ENCODE results near the gene PROM1. TPM values are rescaled to one million over a fixed set of nuclear protein-coding genes. Genes with fewer than 3 reads are reported as not detected.

The PROM1 gene, protein sequence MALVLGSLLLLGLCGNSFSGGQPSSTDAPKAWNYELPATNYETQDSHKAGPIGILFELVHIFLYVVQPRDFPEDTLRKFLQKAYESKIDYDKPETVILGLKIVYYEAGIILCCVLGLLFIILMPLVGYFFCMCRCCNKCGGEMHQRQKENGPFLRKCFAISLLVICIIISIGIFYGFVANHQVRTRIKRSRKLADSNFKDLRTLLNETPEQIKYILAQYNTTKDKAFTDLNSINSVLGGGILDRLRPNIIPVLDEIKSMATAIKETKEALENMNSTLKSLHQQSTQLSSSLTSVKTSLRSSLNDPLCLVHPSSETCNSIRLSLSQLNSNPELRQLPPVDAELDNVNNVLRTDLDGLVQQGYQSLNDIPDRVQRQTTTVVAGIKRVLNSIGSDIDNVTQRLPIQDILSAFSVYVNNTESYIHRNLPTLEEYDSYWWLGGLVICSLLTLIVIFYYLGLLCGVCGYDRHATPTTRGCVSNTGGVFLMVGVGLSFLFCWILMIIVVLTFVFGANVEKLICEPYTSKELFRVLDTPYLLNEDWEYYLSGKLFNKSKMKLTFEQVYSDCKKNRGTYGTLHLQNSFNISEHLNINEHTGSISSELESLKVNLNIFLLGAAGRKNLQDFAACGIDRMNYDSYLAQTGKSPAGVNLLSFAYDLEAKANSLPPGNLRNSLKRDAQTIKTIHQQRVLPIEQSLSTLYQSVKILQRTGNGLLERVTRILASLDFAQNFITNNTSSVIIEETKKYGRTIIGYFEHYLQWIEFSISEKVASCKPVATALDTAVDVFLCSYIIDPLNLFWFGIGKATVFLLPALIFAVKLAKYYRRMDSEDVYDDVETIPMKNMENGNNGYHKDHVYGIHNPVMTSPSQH
- total RNA-seq = not detected in 2 replicates

- intact Hi-C loops (cut with micrococcal nuclease) = no loop called here
- Mint-ChIP-seq H3K9me3 (peaks cover 14% of the 10 kb centered on the region), H3K27me3 (peaks cover 69% of the 10 kb centered on the region), H3K4me3 (peak within 1 kb of the TSS; percentile 71), H3K36me3 (ENCODE audit: low read depth) (peaks cover 6% of the 10 kb centered on the region), H3K27ac (no peak within 1 kb of the TSS), H3K4me1 (peaks cover 8% of the 10 kb centered on the region)
- peak; percentile 56 for DNase-seq
These were observed at the start of gene PROM1 for GRCh38 chr4:16083241-16084191. Gene PROM1, minus strand, starts transcription at chr4:16084023. Its CDS starts 8,117 bp downstream, at chr4:16075906.

DNA sequence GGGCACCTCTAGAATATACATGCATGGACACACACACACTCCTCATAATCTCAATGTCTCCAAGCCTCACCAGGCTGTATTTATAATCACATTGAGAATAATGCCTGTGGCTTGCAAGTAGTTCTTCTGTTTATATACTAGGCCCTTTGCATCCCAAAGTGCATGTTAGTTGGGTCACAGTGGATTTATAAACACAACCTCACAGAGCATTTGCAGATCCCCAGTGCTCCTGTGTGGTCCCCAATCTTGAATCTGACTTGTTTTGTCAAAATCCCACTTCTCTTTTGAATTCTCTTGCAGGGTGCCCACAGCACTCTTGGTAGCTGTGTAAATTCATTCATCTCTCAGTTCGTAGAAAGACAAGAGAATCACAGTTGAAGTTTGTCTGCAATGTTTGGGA lies 49.6 kb upstream of the PROM1 start:
- intact Hi-C loops (cut with micrococcal nuclease) = no loop called here

DNA sequence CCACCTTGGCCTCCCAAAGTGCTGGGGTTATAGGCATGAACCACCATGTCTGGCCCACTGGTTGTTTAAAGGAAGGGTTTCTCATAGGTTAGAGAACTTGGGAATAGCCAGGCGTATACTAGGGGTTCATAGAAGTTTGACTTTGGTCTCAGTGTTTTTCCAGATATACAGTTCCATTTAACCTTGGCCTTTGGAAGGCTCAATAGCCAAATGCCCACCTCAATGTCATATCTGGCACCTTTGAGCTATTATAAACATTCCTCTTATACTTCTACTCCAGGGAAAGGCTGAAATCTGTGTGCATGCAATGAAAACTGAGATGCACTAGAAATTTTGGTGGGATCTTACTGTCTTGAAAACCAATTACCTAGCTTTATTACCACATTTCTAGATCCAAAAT lies 47.5 kb upstream of the PROM1 start:
- no peak overlapping the region for H3K27ac Mint-ChIP-seq
- no peak overlapping the region for H3K4me3 Mint-ChIP-seq
- no peak for DNase-seq
- H3K27me3 Mint-ChIP-seq = no peaks in the 10 kb centered on the region
- peaks cover 6% of the 10 kb centered on the region for H3K9me3 Mint-ChIP-seq
- no peaks in the 10 kb centered on the region for H3K36me3 Mint-ChIP-seq (ENCODE audit: low read depth)
- intact Hi-C loops (cut with micrococcal nuclease) = no loop called here
- H3K4me1 Mint-ChIP-seq = no peaks in the 10 kb centered on the region

More for the DNA sequence above, 49.6 kb upstream of the PROM1 start:
- H3K27me3 Mint-ChIP-seq = no peaks in the 10 kb centered on the region
- no peak for DNase-seq
- H3K9me3 Mint-ChIP-seq = peaks cover 6% of the 10 kb centered on the region
- H3K4me3 Mint-ChIP-seq = no peak overlapping the region
- no peaks in the 10 kb centered on the region for H3K4me1 Mint-ChIP-seq
- no peaks in the 10 kb centered on the region for H3K36me3 Mint-ChIP-seq (ENCODE audit: low read depth)
- no peak overlapping the region for H3K27ac Mint-ChIP-seq

DNA sequence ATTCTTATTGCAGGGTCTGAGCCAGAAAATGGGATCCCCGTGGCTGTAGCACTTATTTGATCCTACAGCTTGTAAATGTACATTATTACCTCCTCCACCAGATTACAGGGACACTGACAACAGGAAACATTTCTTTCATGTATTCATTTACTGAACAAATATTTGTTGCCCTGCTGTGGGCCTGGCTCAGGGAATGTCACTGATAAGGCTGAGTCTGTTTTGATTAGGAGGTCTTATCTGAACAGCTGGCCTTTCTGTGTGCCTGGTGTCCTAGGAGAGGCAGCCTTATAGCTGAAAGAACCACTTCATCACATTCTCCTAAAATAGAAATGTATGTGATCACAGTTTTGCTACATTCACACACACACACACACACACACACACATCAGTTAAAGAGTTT lies 45.5 kb upstream of the PROM1 start:
- Mint-ChIP-seq H3K9me3 (peaks cover 2% of the 10 kb centered on the region), H3K36me3 (ENCODE audit: low read depth) (no peaks in the 10 kb centered on the region), H3K27me3 (no peaks in the 10 kb centered on the region), H3K27ac (no peak overlapping the region), H3K4me3 (no peak overlapping the region), H3K4me1 (no peaks in the 10 kb centered on the region)
- DNase-seq = no peak
- intact Hi-C loops (cut with micrococcal nuclease) = no loop called here

- DNase-seq = no peak
- H3K36me3 Mint-ChIP-seq (ENCODE audit: low read depth) = no peaks in the 10 kb centered on the region
- no peak overlapping the region for H3K4me3 Mint-ChIP-seq
- H3K27me3 Mint-ChIP-seq = no peaks in the 10 kb centered on the region
- H3K27ac Mint-ChIP-seq = no peak overlapping the region
- H3K9me3 Mint-ChIP-seq = no peaks in the 10 kb centered on the region
- peaks cover 10% of the 10 kb centered on the region for H3K4me1 Mint-ChIP-seq
- intact Hi-C loops (cut with micrococcal nuclease) = no loop called here
These were observed 42.9 kb upstream of the PROM1 start for GRCh38 chr4:16126714-16127113.

DNA sequence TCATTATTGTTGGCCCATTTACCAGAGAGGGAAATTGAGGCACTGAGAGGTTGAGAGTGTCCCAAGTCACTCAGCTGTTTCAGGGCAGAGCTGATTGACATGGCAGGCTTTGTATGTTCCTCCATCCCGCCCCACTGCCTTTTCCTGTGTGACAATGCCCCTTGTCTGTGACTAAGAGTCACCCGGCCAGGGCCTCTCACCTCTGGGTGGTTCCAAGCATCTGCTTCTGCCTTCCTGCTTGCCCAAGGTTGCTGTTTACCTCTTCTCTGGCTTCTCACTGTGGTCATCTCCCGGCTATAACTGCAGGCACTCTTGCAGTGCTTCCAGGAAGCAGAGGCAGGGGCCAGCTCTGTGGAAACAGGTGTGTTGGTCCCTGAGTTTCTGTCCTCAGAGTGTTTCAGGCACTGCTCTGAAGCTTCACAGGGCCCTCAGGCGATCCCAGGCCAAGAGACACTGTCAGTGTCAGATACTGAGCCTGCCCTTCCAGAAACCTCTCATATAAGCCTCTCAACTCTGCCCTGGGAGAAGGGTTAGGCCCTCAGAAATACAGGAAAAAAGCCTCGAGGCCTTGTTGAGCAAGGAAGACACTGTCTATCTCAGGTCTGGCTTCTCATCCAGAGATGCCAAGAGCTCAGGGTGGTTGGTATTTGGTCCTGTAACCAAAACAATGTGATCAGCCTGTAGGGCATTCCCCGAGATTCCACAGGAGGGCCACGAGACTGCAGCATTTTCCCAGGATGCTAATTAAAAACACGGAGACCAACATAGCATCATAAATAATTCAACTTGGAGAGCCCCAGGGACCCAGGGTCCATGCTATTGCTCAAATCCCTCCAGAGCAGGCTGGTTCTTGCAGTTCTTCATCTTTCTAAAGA lies 42.0 kb upstream of the PROM1 start:
- Mint-ChIP-seq H3K9me3 (no peaks in the 10 kb centered on the region), H3K4me1 (peaks cover 10% of the 10 kb centered on the region), H3K36me3 (ENCODE audit: low read depth) (no peaks in the 10 kb centered on the region), H3K27me3 (no peaks in the 10 kb centered on the region), H3K27ac (no peak overlapping the region), H3K4me3 (no peak overlapping the region)
- no peak for DNase-seq
- intact Hi-C loops (cut with micrococcal nuclease) = no loop called here

DNA sequence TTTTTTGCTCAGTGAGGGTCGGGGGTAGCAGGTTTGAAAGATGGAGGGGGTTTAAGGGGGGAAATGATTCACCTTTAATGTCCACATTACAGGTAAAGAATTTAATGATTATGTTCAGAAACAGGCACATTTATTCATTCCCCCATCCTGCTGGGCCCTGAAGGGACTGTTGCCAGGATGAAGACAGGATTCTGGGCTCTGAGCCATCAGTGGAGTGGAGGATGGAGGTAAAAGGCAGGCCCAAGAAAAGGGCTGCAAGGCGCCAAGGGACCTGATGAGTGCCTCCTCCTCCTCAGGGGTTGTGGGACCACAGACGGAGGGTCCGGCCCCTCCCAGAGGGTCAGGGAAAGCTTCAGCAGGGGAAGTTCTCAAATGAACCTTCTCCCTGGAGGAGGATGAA lies 40.4 kb upstream of the PROM1 start:
- H3K27ac Mint-ChIP-seq = no peak overlapping the region
- H3K36me3 Mint-ChIP-seq (ENCODE audit: low read depth) = no peaks in the 10 kb centered on the region
- H3K9me3 Mint-ChIP-seq = peaks cover 4% of the 10 kb centered on the region
- no peak overlapping the region for H3K4me3 Mint-ChIP-seq
- no peaks in the 10 kb centered on the region for H3K27me3 Mint-ChIP-seq
- intact Hi-C loops (cut with micrococcal nuclease) = no loop called here
- H3K4me1 Mint-ChIP-seq = peaks cover 10% of the 10 kb centered on the region
- no peak for DNase-seq

- H3K9me3 Mint-ChIP-seq = peaks cover 4% of the 10 kb centered on the region
- intact Hi-C loops (cut with micrococcal nuclease) = no loop called here
- no peaks in the 10 kb centered on the region for H3K36me3 Mint-ChIP-seq (ENCODE audit: low read depth)
- H3K27me3 Mint-ChIP-seq = no peaks in the 10 kb centered on the region
- DNase-seq = no peak
- no peak overlapping the region for H3K4me3 Mint-ChIP-seq
- H3K4me1 Mint-ChIP-seq = peaks cover 10% of the 10 kb centered on the region
- no peak overlapping the region for H3K27ac Mint-ChIP-seq
These were observed 39.7 kb upstream of the PROM1 start for GRCh38 chr4:16123356-16124084.

DNA sequence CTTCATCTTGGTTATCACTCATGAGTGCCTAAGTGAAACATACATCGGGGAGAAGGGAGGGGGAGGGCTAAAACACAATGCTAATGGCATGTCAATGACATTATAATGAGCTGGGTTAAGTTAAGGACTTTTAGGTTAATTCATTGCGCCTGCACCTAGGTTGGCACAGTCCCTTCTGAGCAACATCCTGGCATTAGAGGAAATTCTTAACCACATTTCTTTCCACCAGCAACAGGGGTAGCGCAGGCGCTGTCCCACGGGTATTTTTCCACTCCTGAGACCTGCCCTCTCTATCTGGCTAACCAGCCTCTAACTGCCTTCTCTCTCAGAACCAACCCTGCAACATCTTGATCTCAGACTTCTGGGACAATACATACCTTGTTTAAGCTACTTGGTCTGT lies 39.0 kb upstream of the PROM1 start:
- H3K4me1 Mint-ChIP-seq = peaks cover 10% of the 10 kb centered on the region
- peak; percentile 57 for DNase-seq
- H3K36me3 Mint-ChIP-seq (ENCODE audit: low read depth) = no peaks in the 10 kb centered on the region
- peaks cover 4% of the 10 kb centered on the region for H3K9me3 Mint-ChIP-seq
- H3K27me3 Mint-ChIP-seq = no peaks in the 10 kb centered on the region
- no peak overlapping the region for H3K4me3 Mint-ChIP-seq
- intact Hi-C loops (cut with micrococcal nuclease) = no loop called here
- no peak overlapping the region for H3K27ac Mint-ChIP-seq

DNA sequence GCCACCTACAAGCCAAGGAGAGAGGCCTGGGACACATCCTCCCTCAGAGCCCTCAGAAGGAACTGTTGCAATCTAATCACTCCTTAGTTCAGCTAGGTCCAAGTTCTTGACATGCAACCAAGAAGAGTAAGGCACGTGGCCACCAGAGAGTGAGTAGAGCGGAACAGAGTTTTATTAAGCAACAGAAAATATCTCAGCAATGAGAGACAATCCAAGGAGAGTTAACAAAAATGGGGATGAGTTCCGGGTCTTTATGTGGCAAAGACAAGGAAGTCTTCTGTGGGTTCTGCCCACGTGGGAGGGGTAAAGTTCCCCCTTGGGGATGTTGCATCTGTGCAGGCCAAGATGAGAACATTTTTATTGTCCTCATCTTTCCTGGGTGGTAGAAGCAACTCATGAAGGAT lies 38.5 kb upstream of the PROM1 start:
- Mint-ChIP-seq H3K4me3 (no peak overlapping the region), H3K27ac (no peak overlapping the region), H3K4me1 (peaks cover 10% of the 10 kb centered on the region), H3K27me3 (no peaks in the 10 kb centered on the region), H3K36me3 (ENCODE audit: low read depth) (no peaks in the 10 kb centered on the region), H3K9me3 (peaks cover 4% of the 10 kb centered on the region)
- DNase-seq = no peak
- intact Hi-C loops (cut with micrococcal nuclease) = no loop called here

GRCh38 chr4:16120720-16121119 lies 36.9 kb upstream of the PROM1 start:
- no peak for DNase-seq
- no peak overlapping the region for H3K4me3 Mint-ChIP-seq
- no peaks in the 10 kb centered on the region for H3K36me3 Mint-ChIP-seq (ENCODE audit: low read depth)
- H3K27me3 Mint-ChIP-seq = no peaks in the 10 kb centered on the region
- H3K9me3 Mint-ChIP-seq = peaks cover 4% of the 10 kb centered on the region
- intact Hi-C loops (cut with micrococcal nuclease) = no loop called here
- H3K4me1 Mint-ChIP-seq = peaks cover 10% of the 10 kb centered on the region
- no peak overlapping the region for H3K27ac Mint-ChIP-seq

DNA sequence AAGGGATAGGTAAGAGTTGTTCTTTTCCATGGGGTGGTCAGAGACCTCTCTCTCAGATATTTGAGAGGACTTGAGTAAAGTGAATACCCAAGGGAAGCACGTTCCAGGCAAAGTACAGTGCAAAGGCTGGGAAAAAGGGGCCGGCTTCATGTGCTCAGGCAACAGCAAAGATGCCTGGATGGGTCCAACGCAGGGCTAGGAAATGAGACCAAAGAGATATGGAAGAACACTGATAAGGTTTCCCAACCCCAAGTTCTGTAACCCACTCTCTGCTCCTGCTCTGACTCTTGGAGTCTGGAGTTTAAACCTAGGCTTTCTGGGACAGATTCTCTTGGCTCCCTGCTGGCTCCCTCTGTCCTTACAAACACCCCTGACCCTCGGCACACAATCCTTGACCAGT lies 36.2 kb upstream of the PROM1 start:
- no peak overlapping the region for H3K4me3 Mint-ChIP-seq
- no peaks in the 10 kb centered on the region for H3K36me3 Mint-ChIP-seq (ENCODE audit: low read depth)
- H3K27me3 Mint-ChIP-seq = no peaks in the 10 kb centered on the region
- DNase-seq = no peak
- intact Hi-C loops (cut with micrococcal nuclease) = no loop called here
- H3K9me3 Mint-ChIP-seq = peaks cover 4% of the 10 kb centered on the region
- H3K27ac Mint-ChIP-seq = no peak overlapping the region
- H3K4me1 Mint-ChIP-seq = peaks cover 10% of the 10 kb centered on the region

Measured in activated CD4-positive, alpha-beta T cell treated with anti-CD3 and anti-CD28 coated beads, Interleukin-2, amount 10 ng/mL, durations not matched to agents 24 days and 14 days (primary cell).